Measurements from ENCODE around the gene TFDP1.
"Not testable (repeated sequence)": the region's sequence is repeated elsewhere in the genome, so short reads cannot be mapped to it uniquely, and the experiment has no call there.

TFDP1 gene

GRCh38 chr13:113551081-113552000, 33.2 kb upstream of the TFDP1 start:
- DNase-seq = no peak

GRCh38 chr13:113552079-113552478, 32.5 kb upstream of the TFDP1 start:
- no peak for DNase-seq

- no peak for DNase-seq
Observed at GRCh38 chr13:113552786-113553434, 31.6 kb upstream of the TFDP1 start.

- no peak for DNase-seq
Observed at GRCh38 chr13:113553511-113554332, 30.8 kb upstream of the TFDP1 start.

- DNase-seq = no peak
Observed at GRCh38 chr13:113554333-113554700, 30.2 kb upstream of the TFDP1 start.

GRCh38 chr13:113555141-113555540, 29.4 kb upstream of the TFDP1 start:
- DNase-seq = no peak

GRCh38 chr13:113557013-113557412, 27.5 kb upstream of the TFDP1 start:
- no peak for DNase-seq

GRCh38 chr13:113558461-113558860, 26.1 kb upstream of the TFDP1 start:
- DNase-seq = no peak

GRCh38 chr13:113559061-113559460, 25.5 kb upstream of the TFDP1 start:
- no peak for DNase-seq

GRCh38 chr13:113559901-113560644, 24.5 kb upstream of the TFDP1 start:
- DNase-seq = no peak

GRCh38 chr13:113560645-113561416, 23.7 kb upstream of the TFDP1 start:
- no peak for DNase-seq

GRCh38 chr13:113561417-113562084, 23.0 kb upstream of the TFDP1 start:
- no peak for DNase-seq

GRCh38 chr13:113562085-113562749, 22.3 kb upstream of the TFDP1 start:
- DNase-seq = peak; percentile 71

GRCh38 chr13:113562844-113563243, 21.7 kb upstream of the TFDP1 start:
- DNase-seq = no peak

- not testable (repeated sequence) for DNase-seq
Observed at GRCh38 chr13:113563511-113563910, 21.0 kb upstream of the TFDP1 start.

- DNase-seq = no peak
Observed at GRCh38 chr13:113564331-113565023, 20.1 kb upstream of the TFDP1 start.

GRCh38 chr13:113565526-113566226, 18.9 kb upstream of the TFDP1 start:
- DNase-seq = no peak

- no peak for DNase-seq
Observed at GRCh38 chr13:113566227-113566561, 18.4 kb upstream of the TFDP1 start.

- DNase-seq = no peak
Observed at GRCh38 chr13:113567681-113568080, 16.9 kb upstream of the TFDP1 start.

GRCh38 chr13:113573065-113573464, 11.5 kb upstream of the TFDP1 start:
- DNase-seq = no peak

Measured in NCI-H1092 (cell line).